ENCODE results near the gene NFS1. TPM values are rescaled to one million over a fixed set of nuclear protein-coding genes. Genes with fewer than 3 reads are reported as not detected.

Gene NFS1
- total RNA-seq, 2 experiments from 2014 or later: 41.3 to 56.2 TPM

GRCh38 chr20:35653893-35654292, 45.3 kb downstream of the NFS1 start:
- H3K9me2 ChIP-seq (ENCODE audit: insufficient read depth, low read length): no peaks in the 10 kb centered on the region
- H3K79me2 ChIP-seq (ENCODE audit: insufficient read depth, low read depth, low read length): peaks cover 100% of the 10 kb centered on the region
- DNase-seq (ENCODE audit: low spot score): no peak
- ChIA-PET POLR2A (no interaction called here), CTCF (ENCODE audit: unreplicated experiment) (no interaction called here)
- no TSS peak for BruUV-seq (replicated peaks)
- peaks cover 9% of the 10 kb centered on the region for H3K4me1 ChIP-seq (ENCODE audit: insufficient read depth, low read length, poor library complexity, severe bottlenecking)
- H3K9me3 ChIP-seq (ENCODE audit: low read length): no peaks in the 10 kb centered on the region
- H3K4me2 ChIP-seq (ENCODE audit: low read length): no peak overlapping the region
- H2AFZ ChIP-seq (ENCODE audit: low read length): no peak overlapping the region
- no peak overlapping the region for H3K27ac ChIP-seq (ENCODE audit: low read depth, low read length, poor library complexity, severe bottlenecking)
- intact Hi-C loops (cut with micrococcal nuclease; ENCODE audit: unreplicated experiment): no loop called here
- peaks cover 32% of the 10 kb centered on the region for H4K20me1 ChIP-seq (ENCODE audit: insufficient read depth, low read length)
- H3K4me3 ChIP-seq (ENCODE audit: low read depth, low read length, poor library complexity, severe bottlenecking): no peak overlapping the region
- no peak for TF ChIP-seq EZH2phosphoT487 (IDR thresholded peaks at IDR 0.05; ENCODE audit: borderline replicate concordance, low read depth, low read length)
- no peak for TF ChIP-seq CTCF (conservative IDR thresholded peaks at IDR 0.05; ENCODE audit: low read length)
- peaks cover 97% of the 10 kb centered on the region for H3K36me3 ChIP-seq (ENCODE audit: insufficient read depth, low read length)

- TSS peak; percentile 13 for BruUV-seq (replicated peaks)
- H2AFZ ChIP-seq (ENCODE audit: low read length): no peak overlapping the region
- DNase-seq (ENCODE audit: low spot score): no peak
- intact Hi-C loops (cut with micrococcal nuclease; ENCODE audit: unreplicated experiment): no loop called here
- ChIA-PET CTCF (ENCODE audit: unreplicated experiment) (no interaction called here), POLR2A (no interaction called here)
- H3K27ac ChIP-seq (ENCODE audit: low read depth, low read length, poor library complexity, severe bottlenecking): no peak overlapping the region
- no peaks in the 10 kb centered on the region for H3K9me3 ChIP-seq (ENCODE audit: low read length)
- H3K4me3 ChIP-seq (ENCODE audit: low read depth, low read length, poor library complexity, severe bottlenecking): no peak overlapping the region
- peaks cover 8% of the 10 kb centered on the region for H3K4me1 ChIP-seq (ENCODE audit: insufficient read depth, low read length, poor library complexity, severe bottlenecking)
- H3K36me3 ChIP-seq (ENCODE audit: insufficient read depth, low read length): peaks cover 97% of the 10 kb centered on the region
- H3K79me2 ChIP-seq (ENCODE audit: insufficient read depth, low read depth, low read length): peaks cover 100% of the 10 kb centered on the region
- no peaks in the 10 kb centered on the region for H3K9me2 ChIP-seq (ENCODE audit: insufficient read depth, low read length)
- peaks cover 31% of the 10 kb centered on the region for H4K20me1 ChIP-seq (ENCODE audit: insufficient read depth, low read length)
- TF ChIP-seq CTCF (conservative IDR thresholded peaks at IDR 0.05; ENCODE audit: low read length) (no peak), EZH2phosphoT487 (IDR thresholded peaks at IDR 0.05; ENCODE audit: borderline replicate concordance, low read depth, low read length) (no peak)
- no peak overlapping the region for H3K4me2 ChIP-seq (ENCODE audit: low read length)
These were observed 45.8 kb downstream of the NFS1 start for GRCh38 chr20:35653430-35653734.

GRCh38 chr20:35652641-35653429, 46.3 kb downstream of the NFS1 start:
- H3K9me2 ChIP-seq (ENCODE audit: insufficient read depth, low read length): no peaks in the 10 kb centered on the region
- no TSS peak for BruUV-seq (replicated peaks)
- no peak overlapping the region for H2AFZ ChIP-seq (ENCODE audit: low read length)
- H3K79me2 ChIP-seq (ENCODE audit: insufficient read depth, low read depth, low read length): peaks cover 98% of the 10 kb centered on the region
- H3K36me3 ChIP-seq (ENCODE audit: insufficient read depth, low read length): peaks cover 98% of the 10 kb centered on the region
- peaks cover 27% of the 10 kb centered on the region for H4K20me1 ChIP-seq (ENCODE audit: insufficient read depth, low read length)
- H3K9me3 ChIP-seq (ENCODE audit: low read length): no peaks in the 10 kb centered on the region
- TF ChIP-seq CTCF (conservative IDR thresholded peaks at IDR 0.05; ENCODE audit: low read length) (no peak), EZH2phosphoT487 (IDR thresholded peaks at IDR 0.05; ENCODE audit: borderline replicate concordance, low read depth, low read length) (no peak)
- peaks cover 8% of the 10 kb centered on the region for H3K4me1 ChIP-seq (ENCODE audit: insufficient read depth, low read length, poor library complexity, severe bottlenecking)
- POLR2A ChIA-PET: interaction anchor here (1.2 kb wide), 1 partner anchor 8 kb away, joined by 4 read pairs; no protein-coding TSS in a partner anchor
- DNase-seq (ENCODE audit: low spot score): no peak
- H3K4me2 ChIP-seq (ENCODE audit: low read length): no peak overlapping the region
- intact Hi-C loops (cut with micrococcal nuclease; ENCODE audit: unreplicated experiment): no loop called here
- H3K27ac ChIP-seq (ENCODE audit: low read depth, low read length, poor library complexity, severe bottlenecking): no peak overlapping the region
- CTCF ChIA-PET (ENCODE audit: unreplicated experiment): no interaction called here
- no peak overlapping the region for H3K4me3 ChIP-seq (ENCODE audit: low read depth, low read length, poor library complexity, severe bottlenecking)

Measured in OCI-LY7 (cell line).